Measurements from ENCODE around the gene GALNT2.

GALNT2 gene

DNA sequence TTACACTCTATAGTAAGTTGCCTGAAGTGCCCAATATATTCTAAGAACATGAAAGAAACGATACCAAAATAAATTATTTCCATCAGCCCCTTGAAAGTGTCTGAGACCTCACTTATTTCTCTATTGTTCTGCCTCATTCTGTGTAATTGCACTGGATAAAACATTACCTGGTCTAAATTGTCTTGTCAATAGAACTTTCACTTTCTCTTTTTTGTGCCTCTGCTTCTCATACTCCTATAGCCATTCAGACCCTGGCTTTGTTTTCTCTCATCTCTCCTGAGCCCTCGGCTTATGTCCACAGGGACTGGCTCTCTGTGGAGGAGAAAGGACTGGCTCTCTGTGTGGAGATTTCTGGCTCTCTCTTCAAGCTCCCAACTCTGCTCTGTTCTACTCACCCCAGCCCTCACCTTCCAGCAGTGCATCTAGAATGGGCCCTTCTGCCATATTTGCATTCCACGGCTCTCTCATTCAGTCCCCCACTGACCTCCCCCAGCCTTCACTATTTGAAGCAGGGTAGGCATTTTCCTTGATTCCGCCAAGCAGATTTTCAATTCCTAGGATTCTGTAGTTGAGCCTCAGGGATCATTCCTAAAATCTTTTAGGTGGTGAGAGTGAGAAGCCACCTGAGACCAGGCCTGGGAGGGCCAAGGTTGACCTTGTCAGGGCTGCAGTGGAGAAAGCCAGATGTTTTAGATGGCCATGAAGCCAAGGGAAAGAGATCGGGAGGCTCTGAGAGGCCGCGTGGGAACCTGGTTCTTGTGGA lies 15.9 kb upstream of the GALNT2 start:
- FAIRE-seq, result no peak
- DNase-seq (ENCODE audit: insufficient read length, low spot score), result no peak

DNA sequence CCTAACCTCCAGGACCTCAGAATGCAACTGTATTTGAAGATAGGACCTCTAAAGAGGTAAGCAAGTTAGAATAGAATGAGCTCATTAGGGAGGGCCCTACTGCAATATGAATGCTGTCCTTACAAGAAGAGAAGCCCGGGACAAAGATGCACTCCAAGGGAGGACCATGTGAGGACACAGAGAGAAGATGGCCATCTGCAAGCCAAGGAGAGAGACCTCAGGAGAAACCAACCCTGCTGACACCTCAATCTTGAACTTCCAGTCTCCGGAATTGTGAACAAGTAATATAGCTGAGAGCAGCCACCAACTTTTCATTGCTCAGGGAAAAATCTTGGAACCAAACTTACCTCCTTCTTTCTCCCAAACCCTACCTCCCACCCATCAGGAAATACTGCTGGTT lies 15.0 kb upstream of the GALNT2 start:
- no peak for FAIRE-seq
- no peak for DNase-seq (ENCODE audit: insufficient read length, low spot score)

DNA sequence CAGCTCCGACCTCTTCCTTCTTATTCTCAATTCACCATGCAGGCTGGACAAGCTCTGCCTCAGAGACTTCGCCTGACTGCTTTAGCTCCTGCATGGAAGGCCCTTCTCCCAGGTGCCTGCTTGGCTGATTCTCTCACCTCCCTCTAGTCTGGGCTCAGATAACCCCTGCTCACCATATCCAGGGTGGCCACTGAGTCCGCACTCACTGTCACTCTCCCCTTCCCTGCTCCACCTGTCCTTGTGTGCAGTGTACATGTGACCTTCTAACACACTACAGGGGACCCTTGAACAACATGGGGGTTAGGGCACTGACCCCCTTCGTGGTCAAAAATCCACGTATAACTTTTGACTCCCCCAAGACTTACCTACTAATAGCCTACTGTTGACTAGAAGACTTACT lies 14.4 kb upstream of the GALNT2 start:
- FAIRE-seq (no peak), DNase-seq (ENCODE audit: insufficient read length, low spot score) (no peak)

DNA sequence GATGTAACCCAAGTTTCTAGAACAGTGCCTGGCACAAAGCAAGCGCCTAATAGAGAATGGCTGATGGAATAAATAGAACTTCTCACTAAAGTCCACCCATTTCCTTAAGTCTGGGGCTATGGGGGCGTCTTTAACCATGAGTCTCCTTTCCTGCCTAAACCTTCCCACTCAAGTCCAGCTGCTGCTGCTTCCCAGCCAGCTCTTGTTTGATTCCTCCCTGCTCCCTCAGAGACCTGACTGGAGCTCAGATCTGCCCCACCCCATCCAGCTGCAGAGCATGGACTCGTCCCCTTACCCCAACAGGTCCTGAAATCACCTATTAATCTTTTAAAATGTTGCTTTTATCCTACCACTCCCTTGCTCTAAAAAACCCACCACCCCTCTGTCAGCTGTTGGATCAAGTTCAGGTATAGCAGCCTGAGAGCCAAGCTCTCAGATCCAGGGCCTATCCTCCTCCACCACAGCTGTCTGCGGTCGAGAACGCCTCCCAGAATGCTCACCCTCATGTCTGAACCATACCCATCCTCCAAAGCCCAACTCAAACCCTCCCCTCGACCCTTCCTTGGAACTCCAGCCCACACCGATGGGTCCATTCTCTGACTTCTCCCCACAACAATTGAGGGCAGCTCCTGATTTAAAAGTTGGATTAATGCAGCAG lies 12.8 kb upstream of the GALNT2 start:
- no peak for DNase-seq (ENCODE audit: insufficient read length, low spot score)
- FAIRE-seq, result no peak

DNA sequence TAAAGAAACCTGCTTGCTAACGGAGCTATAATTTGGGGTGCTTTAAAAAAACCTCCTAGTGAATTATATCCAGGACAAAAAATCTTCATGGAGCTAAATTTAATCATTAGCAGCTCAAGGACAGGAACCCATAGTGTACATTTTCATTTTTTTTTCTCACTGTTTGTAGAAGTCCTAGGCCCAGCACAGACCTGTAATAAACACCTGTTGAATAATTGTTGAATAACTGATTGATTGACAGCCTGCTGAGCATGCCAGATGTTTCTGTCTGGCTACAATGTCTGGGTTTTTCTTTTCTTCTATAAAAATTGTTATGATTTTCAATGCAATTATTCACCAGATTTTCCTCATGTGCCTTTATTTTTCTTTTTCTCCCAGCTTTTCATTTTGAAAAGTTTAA lies 10.9 kb upstream of the GALNT2 start:
- DNase-seq (ENCODE audit: insufficient read length, low spot score), result no peak
- FAIRE-seq, result no peak

DNA sequence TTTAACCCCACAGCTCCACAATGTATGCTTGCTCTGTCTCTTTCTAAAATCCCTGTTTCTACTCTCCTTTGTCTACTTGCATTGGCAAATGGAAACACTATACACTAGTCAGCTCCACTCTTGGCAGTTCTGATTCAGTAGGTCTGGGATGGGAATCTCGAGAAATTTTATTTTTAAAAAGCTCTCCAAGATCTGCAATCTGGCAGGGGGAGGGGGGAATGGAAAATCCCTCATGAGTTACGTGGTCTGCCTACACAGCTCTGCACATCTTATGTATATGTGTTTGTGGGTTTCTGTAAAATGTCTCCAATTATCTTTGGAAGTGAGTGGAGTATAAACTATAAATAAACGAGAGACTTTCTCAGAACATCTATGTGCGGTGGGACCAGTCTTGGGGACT lies 9.9 kb upstream of the GALNT2 start:
- DNase-seq (ENCODE audit: insufficient read length, low spot score) (no peak), FAIRE-seq (no peak)

DNA sequence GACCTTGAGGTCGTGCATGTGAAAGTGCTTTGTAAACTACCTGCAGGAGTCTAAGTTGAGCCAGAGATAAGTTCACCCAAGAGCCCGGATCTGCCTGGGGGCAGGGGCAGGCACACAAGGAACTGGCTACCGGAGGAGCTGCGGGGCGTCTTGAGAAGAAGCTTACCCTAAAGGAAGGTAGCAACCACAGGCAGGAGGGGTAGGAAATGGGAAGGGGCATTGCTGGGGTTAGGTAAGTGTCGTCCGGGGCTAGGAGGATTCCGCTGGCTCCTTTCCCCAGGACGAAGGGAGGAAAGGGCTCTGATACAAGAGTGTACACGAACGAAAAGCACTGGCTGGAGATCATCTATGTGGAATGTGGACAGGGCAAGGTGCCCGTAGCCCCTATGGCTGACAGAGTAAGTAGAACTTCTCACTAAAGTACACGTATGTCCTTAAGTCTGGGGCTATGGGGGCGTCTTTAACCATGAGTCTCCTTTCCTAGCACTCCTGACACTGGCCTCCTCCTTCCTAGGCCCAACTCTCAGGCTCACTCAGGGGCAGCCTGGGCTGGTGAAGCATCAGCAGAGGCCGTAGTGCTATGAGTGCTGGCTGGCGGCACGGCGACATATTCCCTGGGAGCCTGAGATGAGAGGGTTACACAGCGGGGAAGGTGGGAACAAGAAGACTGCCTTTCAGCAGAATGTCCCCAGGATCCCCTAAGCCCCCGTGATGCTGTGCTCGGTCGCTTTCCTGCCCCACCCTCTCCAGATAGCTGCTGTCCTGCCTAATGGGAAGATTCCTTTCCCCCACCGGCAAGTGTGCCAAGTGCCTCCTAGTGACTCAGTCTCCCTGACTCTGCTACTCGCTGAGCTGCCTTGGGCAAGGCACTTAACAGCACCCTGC lies 9.1 kb upstream of the GALNT2 start:
- no peak for FAIRE-seq
- no peak for DNase-seq (ENCODE audit: insufficient read length, low spot score)

DNA sequence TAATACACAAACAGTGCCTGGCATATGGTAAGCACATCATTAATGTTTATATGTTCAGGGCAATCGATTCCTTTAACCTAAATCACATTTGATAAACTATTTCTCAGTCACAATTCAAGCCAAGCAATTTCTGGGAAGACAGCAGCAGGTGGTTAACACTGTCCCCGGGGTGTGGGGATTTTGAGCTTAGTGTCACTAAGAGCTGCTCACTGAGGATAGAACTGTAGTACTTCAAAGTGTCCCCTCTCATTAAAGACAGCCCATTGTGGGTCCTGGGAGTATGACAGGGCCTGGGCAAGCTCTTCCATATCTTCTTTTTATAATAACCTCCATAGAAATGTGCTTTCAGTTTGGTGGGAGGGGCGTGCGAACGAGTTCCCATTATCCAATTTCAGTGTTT lies 8.4 kb upstream of the GALNT2 start:
- FAIRE-seq, result no peak
- no peak for DNase-seq (ENCODE audit: insufficient read length, low spot score)

DNA sequence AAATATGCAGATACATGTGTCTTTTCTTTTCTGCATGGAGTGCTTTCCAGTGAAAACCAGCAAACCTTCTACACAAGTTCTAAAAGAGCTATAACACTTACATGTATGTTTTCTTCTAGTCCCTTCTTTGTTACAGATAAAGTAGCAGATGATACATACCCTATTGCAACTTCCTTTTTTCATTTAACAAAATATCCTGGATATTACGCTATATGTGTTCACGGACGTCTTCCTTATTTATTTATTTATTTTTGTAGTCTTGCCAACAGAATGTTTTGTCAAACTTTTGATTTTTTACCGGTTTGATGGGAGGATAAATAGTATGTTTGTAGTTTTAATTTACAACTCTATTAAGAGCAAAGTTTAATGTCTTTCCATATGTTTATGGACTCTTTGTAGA lies 5.2 kb upstream of the GALNT2 start:
- FAIRE-seq (no peak), DNase-seq (ENCODE audit: insufficient read length, low spot score) (no peak)

DNA sequence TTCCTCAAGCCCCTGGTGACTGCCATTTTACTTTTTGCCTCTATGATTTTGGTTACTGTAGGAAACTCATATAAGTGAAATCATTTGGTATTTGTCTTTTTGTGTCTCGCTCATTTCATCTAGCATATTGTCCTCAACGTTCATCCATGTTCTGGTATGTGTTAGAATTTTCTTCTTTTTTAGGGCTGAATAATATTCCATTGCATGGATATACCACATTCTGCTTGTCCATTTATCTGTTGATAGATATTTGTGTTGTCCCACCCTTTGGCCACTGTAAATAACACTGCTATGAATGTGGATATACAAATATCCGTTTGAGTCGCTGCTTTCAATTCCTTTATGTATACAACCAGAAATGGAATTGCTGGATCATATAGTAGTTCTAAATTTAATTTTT lies 4.5 kb upstream of the GALNT2 start:
- FAIRE-seq (no peak), DNase-seq (ENCODE audit: insufficient read length, low spot score) (no peak)

DNA sequence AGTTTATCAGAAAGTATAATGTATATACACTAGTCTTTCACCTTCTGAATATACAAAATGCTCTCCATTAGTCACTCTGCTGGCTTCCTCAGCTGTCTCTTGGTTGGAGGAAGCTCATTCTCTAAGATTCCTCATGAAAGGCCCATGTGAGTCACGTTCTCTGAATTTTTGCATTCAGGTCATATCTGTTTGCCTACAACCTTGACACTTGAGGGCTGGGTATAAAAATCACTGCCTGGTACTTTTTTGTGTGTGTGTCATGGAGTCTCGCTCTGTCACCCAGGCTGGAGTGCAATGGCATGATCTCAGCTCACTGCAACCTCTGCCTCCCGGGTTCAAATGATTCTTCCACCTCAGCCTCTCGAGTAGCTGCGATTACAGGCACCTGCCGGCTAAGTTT lies 2.8 kb upstream of the GALNT2 start:
- FAIRE-seq, result no peak

DNA sequence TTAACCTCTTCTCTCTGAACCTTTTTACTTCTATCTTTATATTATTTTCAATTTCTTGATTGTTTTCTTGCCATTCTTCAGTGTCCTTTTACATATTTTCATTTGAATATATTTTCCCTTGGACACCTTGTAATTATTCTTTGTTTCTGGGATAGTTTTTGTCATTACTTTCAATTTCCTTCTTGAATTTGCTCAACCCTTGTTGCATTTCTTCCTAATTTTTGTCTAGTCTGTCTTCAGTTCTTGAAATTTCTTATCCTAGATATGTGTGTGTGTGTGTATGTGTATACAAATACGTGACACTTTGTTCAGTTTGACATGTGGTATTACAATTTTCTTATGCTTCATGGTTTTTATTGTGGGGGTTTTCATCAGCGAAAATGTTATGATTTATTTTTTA lies 1.9 kb upstream of the GALNT2 start:
- FAIRE-seq (no peak), DNase-seq (ENCODE audit: insufficient read length, low spot score) (no peak)

More for the DNA sequence above, 2.8 kb upstream of the GALNT2 start:
- DNase-seq (ENCODE audit: insufficient read length, low spot score), result no peak

DNA sequence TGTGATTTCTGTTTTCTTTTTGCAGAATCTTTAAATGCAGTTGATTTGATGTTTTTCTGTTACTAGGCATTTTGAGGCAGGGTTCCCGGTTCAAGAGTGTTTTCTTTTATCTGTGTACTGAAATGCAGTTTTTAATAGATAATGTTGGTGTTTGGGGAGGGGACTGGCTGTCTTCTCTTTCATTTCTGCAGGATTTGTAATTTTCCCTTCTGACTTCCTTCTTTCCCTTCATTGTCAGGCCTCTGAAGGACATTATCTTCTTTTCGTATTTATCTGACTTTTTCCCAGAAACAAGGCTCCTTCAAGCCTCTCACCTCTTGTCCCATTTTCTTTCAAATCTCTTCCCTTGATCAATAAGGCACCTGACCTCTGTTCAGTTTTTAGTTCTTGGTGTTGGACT lies 1.5 kb upstream of the GALNT2 start:
- no peak for DNase-seq (ENCODE audit: insufficient read length, low spot score)
- FAIRE-seq, result no peak

DNA sequence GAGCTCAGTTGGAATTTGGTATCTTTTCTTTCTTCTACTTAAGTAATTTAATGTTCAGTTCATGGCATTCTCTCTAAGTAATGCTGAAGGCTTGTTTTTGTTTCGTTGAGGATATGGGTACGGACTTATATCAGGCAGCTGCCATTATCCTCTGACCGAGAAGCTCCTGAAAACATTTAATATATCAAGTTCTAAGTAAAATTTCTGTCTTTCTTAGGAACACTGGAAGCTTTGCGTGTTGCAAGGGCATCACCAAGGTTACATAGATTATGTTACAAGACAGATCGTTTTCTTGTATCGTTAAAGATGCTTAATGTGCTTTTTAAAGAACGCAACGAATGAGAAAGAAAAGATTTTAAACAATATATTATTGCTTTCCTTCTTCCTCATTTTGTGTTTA lies 1.0 kb upstream of the GALNT2 start:
- DNase-seq (ENCODE audit: insufficient read length, low spot score), result no peak
- FAIRE-seq, result no peak

DNA sequence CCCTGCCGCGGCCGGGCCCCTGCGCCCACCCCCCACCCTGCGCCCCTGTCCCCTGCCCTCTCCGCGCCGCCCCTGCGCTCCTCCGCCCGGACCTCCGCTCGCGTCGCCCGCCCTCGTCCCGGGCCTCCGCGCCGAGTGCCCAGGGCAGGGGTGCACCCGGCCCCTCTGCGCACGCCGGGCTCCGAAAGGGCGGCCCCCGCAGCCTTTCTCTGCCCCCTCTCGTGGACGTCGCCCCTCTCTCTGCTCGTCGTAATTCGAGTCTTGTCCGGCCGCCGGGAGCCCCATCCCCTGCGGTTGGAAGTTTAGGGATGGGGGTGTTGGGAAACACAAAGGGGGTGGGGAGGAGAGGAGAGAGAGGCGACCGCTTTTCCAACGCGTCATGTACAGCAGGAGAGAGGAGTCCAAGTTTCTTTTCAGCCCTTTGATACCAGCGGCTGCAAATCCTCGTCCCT lies 407 bp downstream of the GALNT2 start:
- DNase-seq (ENCODE audit: insufficient read length, low spot score), result no peak
- no peak for FAIRE-seq

DNA sequence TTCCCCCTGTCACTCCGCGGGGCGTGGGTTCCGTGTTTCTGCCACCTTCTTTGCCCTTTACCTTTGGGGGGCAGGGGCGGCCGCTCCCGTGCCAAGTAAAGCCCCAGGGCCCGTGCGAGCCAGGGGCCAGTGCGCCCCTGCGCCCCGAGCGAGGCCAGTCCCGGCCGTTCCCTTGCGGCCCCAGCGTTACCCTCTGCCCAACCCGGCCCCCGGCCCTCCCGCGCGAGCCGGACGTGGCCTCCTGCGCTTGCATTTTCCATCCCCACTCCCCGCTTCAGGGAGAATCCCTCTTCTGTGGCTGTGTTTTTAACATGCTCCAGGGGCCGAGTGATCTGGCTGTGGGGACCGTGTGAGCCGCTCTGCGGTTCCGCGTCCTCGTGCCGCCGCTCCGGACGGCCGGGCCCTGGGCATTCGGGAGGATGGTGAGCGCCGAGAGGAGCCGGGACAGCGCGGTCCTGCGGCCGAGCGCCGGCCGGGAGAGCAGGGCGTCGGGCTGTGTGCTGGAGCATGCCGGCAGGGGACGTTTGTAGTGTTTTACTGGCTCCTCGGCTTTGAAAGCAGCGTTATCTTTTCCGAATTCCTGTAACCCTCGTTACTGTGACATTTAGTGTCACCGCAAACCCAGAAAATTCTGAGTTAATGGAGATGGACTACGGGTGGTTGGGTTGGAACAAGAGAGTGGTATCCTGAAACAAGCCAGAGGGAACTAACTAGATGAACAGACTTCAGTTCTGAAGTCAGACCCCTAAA lies 1.0 kb downstream of the GALNT2 start:
- FAIRE-seq (no peak), DNase-seq (ENCODE audit: insufficient read length, low spot score) (no peak)

DNA sequence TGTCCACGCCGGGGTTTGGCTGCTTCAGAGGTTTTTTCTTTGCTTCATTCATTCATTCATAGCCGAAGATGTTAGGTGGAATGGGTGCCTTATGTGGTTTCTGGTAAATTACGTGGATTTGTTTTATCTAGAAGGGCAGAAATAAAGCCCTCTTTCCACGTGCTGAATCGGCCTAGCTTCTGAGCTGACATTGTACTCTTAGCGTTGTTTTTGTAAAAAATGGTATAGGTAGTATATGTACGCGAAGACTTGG lies 1.5 kb downstream of the GALNT2 start:
- FAIRE-seq, result no peak
- DNase-seq (ENCODE audit: insufficient read length, low spot score), result no peak

DNA sequence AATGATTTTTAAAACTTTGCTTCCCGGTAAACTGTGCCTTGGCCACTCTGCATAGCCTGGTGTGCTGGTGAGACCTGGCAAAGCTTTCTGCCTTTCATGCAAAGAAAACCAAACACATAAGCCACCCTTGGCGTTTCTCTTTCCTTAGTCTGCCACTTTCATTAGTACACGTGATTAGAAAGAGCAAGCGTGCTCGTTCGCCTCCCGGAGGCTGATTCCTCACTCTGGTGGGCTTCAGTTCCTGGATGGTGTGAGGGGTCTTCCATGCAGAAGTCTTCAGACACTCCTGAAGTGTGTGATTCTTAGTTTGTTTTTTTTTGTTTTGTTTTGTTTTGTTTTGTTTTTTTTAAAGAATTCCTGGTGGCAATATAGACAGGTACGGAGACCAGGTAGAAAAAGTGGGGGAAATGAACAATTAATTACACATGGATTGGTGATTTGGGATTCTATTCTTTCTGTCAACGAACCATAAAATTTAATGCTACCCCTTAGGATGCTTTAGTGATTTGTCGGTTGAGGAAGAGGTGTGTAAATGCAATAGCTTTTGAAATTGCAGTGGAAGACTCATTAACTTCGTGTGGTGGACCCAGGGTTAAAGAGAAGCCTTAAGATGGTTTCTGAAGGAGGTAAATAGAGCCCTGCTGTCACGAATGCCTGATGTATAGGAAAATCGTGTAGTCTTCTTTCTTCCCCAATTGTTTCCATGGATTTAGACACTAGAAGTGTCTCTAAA lies 2.1 kb downstream of the GALNT2 start:
- no peak for DNase-seq (ENCODE audit: insufficient read length, low spot score)
- FAIRE-seq, result no peak

DNA sequence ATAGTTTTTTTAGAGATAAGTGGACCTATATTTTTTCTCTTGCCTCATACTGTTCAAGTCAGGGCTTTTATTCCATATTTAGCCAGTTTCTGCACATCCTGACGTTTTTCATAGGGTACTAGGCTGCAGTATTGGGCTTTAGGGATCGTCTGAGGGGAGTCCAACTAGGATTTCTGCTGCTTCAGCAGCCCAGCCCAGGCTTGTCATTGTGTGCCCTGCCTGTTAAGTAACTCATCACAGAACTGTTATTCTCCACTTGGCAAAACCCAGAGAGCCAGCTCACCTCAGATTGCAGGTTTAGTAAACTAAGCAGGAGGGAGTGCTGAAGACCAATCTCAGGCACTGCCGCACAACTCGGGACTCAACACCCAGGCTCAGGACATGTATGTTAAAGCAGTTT lies 2.8 kb downstream of the GALNT2 start:
- DNase-seq (ENCODE audit: insufficient read length, low spot score), result no peak
- FAIRE-seq, result no peak
